GM18507 (cell line): ENCODE results near the gene ADAP1.

ENCODE experiments used
- DNase-seq: peaks from one replicate; pipeline ENCODE4 v3.0.0; 2011; ENCODE audit warnings: low read depth; ENCODE audit not compliant: insufficient read length; ENCODE audit errors: extremely low spot score
- FAIRE-seq: peaks from 2 replicates; lab custom pipeline; 2011; peaks lifted over from hg19 to GRCh38; lab: Jason Lieb, UNC

The ADAP1 gene

GRCh38 chr7:977326-978048 is 23.0 kb upstream of the ADAP1 start:
- peak; percentile 70 for DNase-seq
- no peak for FAIRE-seq

DNA sequence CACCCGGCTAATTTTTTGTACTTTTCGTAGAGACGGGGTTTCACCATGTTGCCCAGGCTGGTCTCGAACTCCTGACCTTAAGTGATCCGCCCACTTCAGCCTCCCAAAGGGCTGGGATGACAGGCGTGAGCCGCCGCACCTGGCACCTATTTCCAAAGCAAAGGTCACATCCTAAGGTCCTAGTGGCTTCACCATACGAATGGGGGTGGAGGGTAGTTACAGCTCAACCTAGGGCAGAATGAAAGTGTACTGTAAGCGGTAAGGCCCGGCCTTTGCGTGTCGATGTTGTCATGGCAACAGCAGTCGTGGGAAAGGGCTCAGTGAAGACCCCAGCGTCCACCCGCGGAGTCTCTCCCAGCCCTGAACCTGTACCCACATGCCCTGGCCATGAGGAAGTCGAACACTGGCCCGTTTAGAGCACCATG is 22.4 kb upstream of the ADAP1 start:
- DNase-seq (no peak), FAIRE-seq (no peak)

DNA sequence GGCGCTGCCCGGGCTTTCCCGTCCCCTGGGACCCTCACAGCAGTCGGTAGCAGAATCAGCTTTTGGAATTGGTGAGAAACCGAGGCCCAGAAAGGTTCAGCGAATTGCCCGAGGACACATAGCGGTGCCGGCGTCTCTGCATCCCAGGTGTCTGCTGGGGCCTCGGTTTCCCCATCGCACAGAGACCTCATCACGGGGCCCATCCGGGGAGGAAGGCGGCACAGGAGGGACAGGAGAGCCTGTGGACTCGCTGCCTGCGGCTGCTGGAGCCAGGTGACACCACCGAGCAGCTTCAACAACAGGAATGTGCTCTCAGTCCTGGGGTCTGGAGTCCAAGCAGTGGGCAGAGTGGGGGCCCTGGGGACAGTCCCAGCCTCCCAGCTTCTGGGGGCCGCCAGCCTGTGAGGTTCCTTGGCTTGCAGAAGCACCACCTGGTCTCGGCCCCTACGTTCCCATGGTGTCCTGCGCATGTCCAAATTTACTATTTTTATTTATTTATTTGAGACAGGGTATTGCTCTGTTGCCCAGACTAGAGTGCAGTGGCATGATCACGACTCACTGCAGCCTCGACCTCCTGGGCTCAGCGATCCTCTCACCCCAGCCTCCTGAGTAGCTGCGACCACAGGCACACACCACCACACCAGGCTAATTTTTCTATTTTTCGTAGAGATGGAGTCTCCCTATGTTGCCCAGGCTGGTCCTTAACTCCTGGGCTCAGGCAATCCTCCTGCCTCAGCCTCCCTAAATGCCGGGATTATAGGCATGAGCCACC is 21.4 kb upstream of the ADAP1 start:
- FAIRE-seq (no peak), DNase-seq (no peak)

GRCh38 chr7:974820-975681 is 20.6 kb upstream of the ADAP1 start, which contains the start of gene COX19:
Gene COX19 (minus strand): TSS chr7:975549. CDS start chr7:975509, 40 bp downstream.
- DNase-seq (peak; percentile 91), FAIRE-seq (no peak)

- FAIRE-seq: no peak
- DNase-seq: no peak
Measured at GRCh38 chr7:974172-974571, 19.7 kb upstream of the ADAP1 start.

- no peak for DNase-seq
- no peak for FAIRE-seq
Measured at GRCh38 chr7:973312-973711, 18.8 kb upstream of the ADAP1 start.

- DNase-seq (no peak), FAIRE-seq (no peak)
Measured at GRCh38 chr7:972676-973309, 18.3 kb upstream of the ADAP1 start.

- FAIRE-seq (no peak), DNase-seq (no peak)
Measured at GRCh38 chr7:972110-972509, 17.6 kb upstream of the ADAP1 start.

DNA sequence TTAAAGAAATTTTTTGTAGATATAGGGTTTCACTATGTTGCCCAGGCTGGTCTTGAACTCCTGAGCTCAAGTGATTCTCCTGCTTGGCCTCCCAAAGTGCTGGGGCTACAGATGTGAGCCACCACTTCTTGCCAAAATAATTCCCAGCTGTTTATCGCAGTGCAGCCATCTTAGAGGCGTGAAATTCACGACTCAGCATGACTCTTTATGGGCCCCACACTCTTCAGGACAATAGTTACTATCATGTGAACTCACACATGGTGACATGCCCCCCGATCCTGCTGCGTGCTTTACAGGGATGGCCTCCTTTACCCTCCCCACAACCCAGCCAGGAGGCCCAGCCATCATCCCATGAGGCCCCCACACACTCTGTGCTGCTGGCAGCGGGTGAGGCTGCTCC is 16.3 kb upstream of the ADAP1 start:
- DNase-seq (no peak), FAIRE-seq (no peak)

DNA sequence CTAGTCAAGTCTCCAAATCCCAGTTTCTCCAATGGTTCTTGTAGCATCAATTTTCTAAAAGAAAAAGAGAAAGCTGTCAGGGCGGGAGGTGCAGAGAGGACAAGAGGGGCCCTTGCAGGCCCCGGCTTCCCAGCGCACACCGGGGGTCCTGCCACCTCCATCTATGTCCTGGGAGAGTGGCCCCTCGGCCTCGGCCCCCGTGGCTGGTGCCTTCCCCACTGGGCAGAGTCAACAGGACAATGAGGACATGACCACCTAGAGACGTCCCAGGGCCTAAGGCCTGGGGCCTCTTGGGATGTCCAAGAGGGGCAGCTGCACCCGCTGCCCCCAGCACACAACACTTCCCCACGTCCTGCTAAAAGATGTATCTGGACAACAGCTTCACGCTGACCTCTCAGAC is 14.9 kb upstream of the ADAP1 start:
- no peak for DNase-seq

DNA sequence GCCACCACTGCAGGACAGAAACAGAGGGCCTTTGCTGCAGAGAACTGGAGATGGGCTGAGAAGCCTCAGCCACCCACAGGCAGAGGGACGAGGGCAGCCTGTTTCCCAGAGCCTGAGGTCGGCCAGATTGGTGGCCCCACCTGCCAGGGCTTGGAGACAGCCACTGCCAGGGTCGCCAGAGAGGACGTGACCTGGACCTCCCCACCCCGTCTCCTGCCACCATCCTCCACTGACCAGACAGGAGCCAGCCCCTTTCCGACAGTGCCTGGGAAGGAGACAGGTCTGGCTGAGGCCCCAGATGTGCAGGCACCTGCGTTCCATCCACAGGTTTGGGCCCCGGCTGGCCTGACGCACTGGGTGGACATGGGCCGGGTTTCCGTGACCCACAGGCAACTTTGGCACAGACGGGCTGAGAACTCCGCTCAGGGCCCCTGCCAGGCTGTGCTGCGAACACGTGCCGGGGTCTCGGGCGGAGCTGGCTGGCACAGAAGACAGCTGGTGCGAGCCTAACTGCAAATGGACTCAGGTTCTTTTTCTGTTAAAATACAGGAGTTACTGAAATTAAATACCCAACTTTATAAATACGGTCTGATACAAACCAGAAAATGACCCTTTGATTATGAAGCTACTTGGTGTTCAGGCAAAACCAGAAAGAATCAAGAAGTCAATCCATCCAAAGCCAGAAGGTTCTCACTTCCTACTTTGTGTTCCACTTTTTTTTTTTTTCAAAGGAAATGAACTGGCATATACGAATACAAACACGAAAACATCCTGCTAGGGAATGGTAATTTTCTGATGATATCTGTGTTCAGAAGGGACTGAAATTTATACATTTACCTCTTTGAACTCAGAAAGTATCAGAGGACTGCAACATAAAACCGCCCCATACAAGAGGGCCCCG is 14.0 kb upstream of the ADAP1 start:
- no peak for FAIRE-seq

More for the DNA sequence above, 14.9 kb upstream of the ADAP1 start:
- FAIRE-seq: no peak

DNA sequence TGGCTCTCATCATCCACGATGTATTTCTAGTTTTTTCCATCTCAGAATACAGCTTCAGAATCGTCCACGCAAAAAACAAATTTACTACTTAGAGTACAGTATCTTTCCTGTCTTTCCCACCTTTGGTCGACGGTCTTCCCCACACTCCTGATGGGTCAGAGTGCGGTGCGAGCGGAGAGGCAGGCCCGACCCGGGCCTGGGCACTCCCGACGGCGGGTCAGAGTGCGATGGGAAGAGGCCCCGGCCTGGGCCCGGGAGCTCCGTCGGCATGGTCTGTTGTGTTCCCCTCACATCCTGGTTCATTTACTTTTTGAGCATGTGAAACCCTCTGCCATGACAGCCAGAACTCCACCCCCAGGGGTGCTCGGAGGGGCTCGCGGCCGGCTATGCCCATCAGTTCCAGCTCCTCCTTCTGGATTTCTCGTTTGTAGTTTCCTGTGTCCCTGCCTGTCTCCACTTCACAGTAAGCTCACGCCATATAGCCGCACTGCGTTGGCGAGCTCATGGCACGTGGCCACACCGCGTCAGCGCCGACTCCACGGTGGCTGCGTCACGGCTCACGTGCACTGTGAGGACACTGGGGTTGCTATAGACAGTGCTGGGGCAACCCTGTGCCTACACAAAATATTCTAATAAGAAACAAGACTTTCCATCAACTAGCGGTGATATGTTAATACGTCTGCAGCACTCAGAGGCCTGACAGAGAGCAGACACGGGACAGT is 13.0 kb upstream of the ADAP1 start:
- FAIRE-seq: no peak
- DNase-seq: no peak

More for the DNA sequence above, 14.0 kb upstream of the ADAP1 start:
- no peak for DNase-seq

GRCh38 chr7:966291-967069 is 12.0 kb upstream of the ADAP1 start:
- FAIRE-seq (no peak), DNase-seq (no peak)

DNA sequence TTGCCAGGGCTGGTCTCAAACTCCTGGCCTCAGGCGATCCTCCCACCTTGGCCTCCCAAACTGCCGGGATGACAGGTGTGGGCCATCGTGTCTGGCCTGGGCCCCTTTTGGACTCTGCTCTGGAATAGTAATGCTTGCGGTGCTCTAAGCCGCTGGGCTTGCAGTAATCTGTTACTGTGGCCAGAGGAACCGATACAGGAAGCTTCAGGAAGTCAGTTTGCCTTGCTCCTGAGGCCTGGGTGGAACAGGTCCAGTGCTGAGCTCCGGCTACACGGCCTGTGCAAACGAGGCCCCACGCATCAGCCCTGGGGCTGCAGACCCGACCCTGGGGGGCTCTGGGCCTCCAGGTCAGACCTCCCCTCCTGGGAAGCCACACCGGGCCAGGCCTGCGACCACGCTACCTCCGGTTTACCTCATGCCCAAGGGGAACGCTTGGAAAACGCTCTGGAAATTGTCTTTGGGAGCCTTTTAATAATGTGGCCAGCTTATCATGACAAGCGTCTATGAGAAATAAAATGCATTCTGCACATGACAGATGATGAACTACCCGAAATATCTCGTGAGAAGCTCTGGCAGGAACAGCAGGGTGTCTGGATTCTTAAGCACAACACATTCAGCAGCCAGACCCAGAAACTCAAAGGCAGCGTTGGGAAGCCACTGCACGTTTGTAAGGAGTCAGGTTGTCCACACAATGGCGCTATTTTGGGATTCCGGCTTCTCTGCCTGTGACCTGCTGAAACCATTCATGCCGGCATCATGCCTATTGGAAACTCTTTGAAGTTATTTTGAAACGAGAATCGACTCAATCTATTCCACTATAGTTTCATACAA is 10.1 kb upstream of the ADAP1 start:
- peak; percentile 80 for FAIRE-seq
- no peak for DNase-seq

GRCh38 chr7:963236-964078 is 9.0 kb upstream of the ADAP1 start:
- DNase-seq (no peak), FAIRE-seq (no peak)
